Activated CD8-positive, alpha-beta T cell treated with anti-CD3 and anti-CD28 coated beads, Interleukin-2, amount 10 ng/mL, durations not matched to agents 7 days and 5 days (primary cell): Measurements from ENCODE around the gene SUGCT. TPM values are rescaled to one million over a fixed set of nuclear protein-coding genes. Genes with fewer than 3 reads are reported as not detected.

Source experiments
- ATAC-seq: fragments of 150-1000 bp; cut with Tn5 transposase; one replicate; pipeline ENCODE4 v1.10.0; 2021; ENCODE audit warnings: moderate library complexity
- CTCF ChIA-PET: fragments of 350-600 bp; sonication (Branson Sonifier 250); formaldehyde crosslinking; loops from one replicate; lab custom pipeline; 2021; ENCODE audit warnings: antibody characterized with exemption; lab: Charles Lee
- POLR2A ChIA-PET: fragments of 350-600 bp; sonication (Branson Sonifier 250); formaldehyde crosslinking; loops from one replicate; lab custom pipeline; 2021; ENCODE audit warnings: antibody characterized with exemption; lab: Charles Lee
- DNase-seq: peaks from one replicate; pipeline ENCODE4 v3.0.0-alpha.2; 2020
- H3K27ac Mint-ChIP-seq: one replicate; pipeline ENCODE4 v1.8.0; 2021; ENCODE audit warnings: mild to moderate bottlenecking, mixed read lengths
- H3K27me3 Mint-ChIP-seq: one replicate; pipeline ENCODE4 v1.8.0; 2021; ENCODE audit warnings: low read depth, mixed read lengths
- H3K36me3 Mint-ChIP-seq: one replicate; pipeline ENCODE4 v1.8.0; 2021; ENCODE audit warnings: low read depth, mixed read lengths
- H3K4me1 Mint-ChIP-seq: one replicate; pipeline ENCODE4 v1.8.0; 2021; ENCODE audit warnings: low read depth, mixed read lengths
- H3K4me3 Mint-ChIP-seq: one replicate; pipeline ENCODE4 v1.8.0; 2021; ENCODE audit warnings: mild to moderate bottlenecking, mixed read lengths
- H3K9me3 Mint-ChIP-seq: one replicate; pipeline ENCODE4 v1.8.0; 2022; ENCODE audit warnings: mixed read lengths; ENCODE audit not compliant: insufficient read depth
- total RNA-seq, 2 experiments: library from RNA; stranded (reverse); gene quantifications; one replicate each; pipeline ENCODE4 v1.2.3, GENCODE V29; 2021

The SUGCT gene
- total RNA-seq, 2 experiments from 2014 or later = 0.44 TPM; not detected in 1

DNA sequence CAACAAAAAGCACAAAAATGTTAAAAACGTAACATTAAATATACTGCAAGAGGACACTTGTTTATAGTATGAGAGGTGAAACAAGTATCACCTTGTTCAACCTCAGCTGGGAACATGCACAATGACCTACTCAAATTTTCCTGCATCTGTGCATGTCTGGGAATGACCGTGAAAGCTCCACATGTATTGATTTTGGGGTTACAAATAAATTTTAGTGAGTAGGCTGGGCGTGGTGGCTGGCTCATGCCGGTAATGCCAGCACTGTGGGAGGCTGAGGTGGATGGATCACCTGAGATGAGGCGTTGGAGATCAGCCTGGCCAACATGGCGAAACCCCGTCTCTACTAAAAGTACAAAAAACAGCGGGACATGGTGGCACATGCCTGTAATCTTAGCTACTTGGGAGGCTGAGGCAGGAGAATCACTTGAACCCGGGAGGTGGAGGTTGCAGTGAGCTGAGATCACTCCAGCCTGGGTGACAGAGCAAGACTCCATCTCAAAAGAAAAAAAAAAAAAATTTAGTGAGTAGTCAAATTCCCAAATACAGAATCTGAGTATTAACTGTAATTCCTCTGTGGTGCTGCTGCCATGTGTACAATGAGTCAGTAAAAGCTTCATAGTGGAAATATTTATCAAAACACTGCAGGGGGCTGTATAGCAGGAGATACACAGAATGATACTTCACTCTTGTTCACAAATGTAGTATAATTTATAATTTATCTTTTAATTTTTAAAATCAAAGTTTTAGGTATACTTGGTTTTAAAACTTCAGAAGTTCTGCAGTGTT lies 41.1 kb downstream of the SUGCT start:
- ATAC-seq (no peak), DNase-seq (no peak)
- Mint-ChIP-seq H3K27me3 (no peaks in the 10 kb centered on the region), H3K4me1 (no peaks in the 10 kb centered on the region), H3K9me3 (no peaks in the 10 kb centered on the region), H3K4me3 (no peak overlapping the region), H3K36me3 (no peaks in the 10 kb centered on the region), H3K27ac (no peak overlapping the region)
- POLR2A ChIA-PET = no interaction called here
- CTCF ChIA-PET = no interaction called here

GRCh38 chr7:40177071-40177470 lies 42.3 kb downstream of the SUGCT start:
- Mint-ChIP-seq H3K27ac (no peak overlapping the region), H3K9me3 (no peaks in the 10 kb centered on the region), H3K27me3 (no peaks in the 10 kb centered on the region), H3K4me3 (no peak overlapping the region), H3K36me3 (no peaks in the 10 kb centered on the region), H3K4me1 (no peaks in the 10 kb centered on the region)
- ChIA-PET POLR2A (no interaction called here), CTCF (no interaction called here)
- ATAC-seq (no peak), DNase-seq (no peak)

- Mint-ChIP-seq H3K27ac (no peak overlapping the region), H3K4me3 (no peak overlapping the region), H3K9me3 (peaks cover 4% of the 10 kb centered on the region), H3K27me3 (no peaks in the 10 kb centered on the region), H3K4me1 (no peaks in the 10 kb centered on the region), H3K36me3 (no peaks in the 10 kb centered on the region)
- ChIA-PET POLR2A (no interaction called here), CTCF (no interaction called here)
- ATAC-seq (no peak), DNase-seq (no peak)
Observed at GRCh38 chr7:40182452-40182851, 47.6 kb downstream of the SUGCT start.

DNA sequence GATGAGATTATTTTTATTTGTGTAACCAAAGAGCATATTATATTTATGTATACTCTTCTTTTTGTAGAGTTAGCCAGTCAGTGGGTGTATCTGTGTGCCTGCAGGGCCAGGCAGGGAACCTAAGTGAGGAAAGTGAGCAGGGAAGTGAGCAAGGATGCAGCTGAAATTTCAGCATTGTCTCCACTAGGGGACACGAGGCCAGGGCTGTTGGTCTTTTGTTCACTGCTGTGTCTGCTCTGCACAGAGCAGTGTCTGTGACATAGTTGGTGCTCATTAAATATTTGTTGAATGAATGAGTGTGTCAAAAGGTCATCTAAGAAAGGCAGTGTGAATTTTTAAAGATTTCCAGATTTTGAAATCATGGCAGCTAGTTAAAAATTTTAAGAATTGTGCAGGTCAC lies 51.8 kb downstream of the SUGCT start:
- ChIA-PET CTCF (no interaction called here), POLR2A (no interaction called here)
- Mint-ChIP-seq H3K9me3 (peaks cover 4% of the 10 kb centered on the region), H3K27me3 (no peaks in the 10 kb centered on the region), H3K27ac (no peak overlapping the region), H3K4me3 (no peak overlapping the region), H3K4me1 (no peaks in the 10 kb centered on the region), H3K36me3 (no peaks in the 10 kb centered on the region)
- DNase-seq = no peak
- ATAC-seq = no peak

GRCh38 chr7:40192036-40192435 lies 57.2 kb downstream of the SUGCT start:
- DNase-seq = no peak
- ChIA-PET CTCF (no interaction called here), POLR2A (no interaction called here)
- no peak overlapping the region for H3K4me3 Mint-ChIP-seq
- no peak overlapping the region for H3K27ac Mint-ChIP-seq
- H3K9me3 Mint-ChIP-seq = no peaks in the 10 kb centered on the region
- peaks cover 2% of the 10 kb centered on the region for H3K27me3 Mint-ChIP-seq
- no peaks in the 10 kb centered on the region for H3K4me1 Mint-ChIP-seq
- no peaks in the 10 kb centered on the region for H3K36me3 Mint-ChIP-seq
- no peak for ATAC-seq

- Mint-ChIP-seq H3K4me3 (no peak overlapping the region), H3K27ac (no peak overlapping the region), H3K27me3 (peaks cover 2% of the 10 kb centered on the region), H3K36me3 (no peaks in the 10 kb centered on the region), H3K4me1 (no peaks in the 10 kb centered on the region), H3K9me3 (no peaks in the 10 kb centered on the region)
- CTCF ChIA-PET = no interaction called here
- DNase-seq = no peak
- POLR2A ChIA-PET = no interaction called here
- no peak for ATAC-seq
Observed at GRCh38 chr7:40194745-40195144, 59.9 kb downstream of the SUGCT start.

DNA sequence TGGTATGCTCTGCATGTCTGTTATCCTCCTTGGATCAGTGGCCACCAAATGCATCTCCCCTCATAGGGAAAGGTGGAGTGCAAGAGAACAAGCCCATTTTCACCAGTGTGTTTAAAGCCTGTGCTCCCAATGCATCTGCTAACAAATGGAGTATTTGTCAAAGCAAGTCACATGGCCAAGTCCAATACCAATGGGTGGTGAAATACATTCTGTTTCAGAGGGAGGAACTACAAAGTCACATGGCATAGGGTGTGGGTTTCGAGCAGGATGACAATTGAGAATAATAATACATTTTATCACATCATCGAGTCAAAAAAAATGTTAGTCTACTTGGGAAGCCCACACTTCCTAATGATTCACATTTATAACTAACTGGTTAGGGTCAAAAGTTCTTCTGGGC lies 62.7 kb downstream of the SUGCT start:
- Mint-ChIP-seq H3K36me3 (no peaks in the 10 kb centered on the region), H3K4me3 (no peak overlapping the region), H3K9me3 (no peaks in the 10 kb centered on the region), H3K4me1 (no peaks in the 10 kb centered on the region), H3K27me3 (peaks cover 6% of the 10 kb centered on the region), H3K27ac (no peak overlapping the region)
- CTCF ChIA-PET = no interaction called here
- ATAC-seq (no peak), DNase-seq (no peak)
- POLR2A ChIA-PET = no interaction called here

GRCh38 chr7:40199076-40199802 lies 64.4 kb downstream of the SUGCT start:
- Mint-ChIP-seq H3K27ac (no peak overlapping the region), H3K4me3 (no peak overlapping the region), H3K9me3 (no peaks in the 10 kb centered on the region), H3K36me3 (no peaks in the 10 kb centered on the region), H3K4me1 (no peaks in the 10 kb centered on the region), H3K27me3 (peaks cover 6% of the 10 kb centered on the region)
- DNase-seq = no peak
- ChIA-PET CTCF (interaction anchor here (1.0 kb wide), 1 partner anchor 9 kb away, joined by 3 read pairs; no protein-coding TSS in a partner anchor), POLR2A (no interaction called here)
- no peak for ATAC-seq

GRCh38 chr7:40200791-40201190 lies 66.0 kb downstream of the SUGCT start:
- H3K27me3 Mint-ChIP-seq = peaks cover 6% of the 10 kb centered on the region
- no peak overlapping the region for H3K4me3 Mint-ChIP-seq
- ChIA-PET POLR2A (no interaction called here), CTCF (no interaction called here)
- H3K9me3 Mint-ChIP-seq = no peaks in the 10 kb centered on the region
- no peak overlapping the region for H3K27ac Mint-ChIP-seq
- H3K4me1 Mint-ChIP-seq = no peaks in the 10 kb centered on the region
- ATAC-seq (no peak), DNase-seq (no peak)
- no peaks in the 10 kb centered on the region for H3K36me3 Mint-ChIP-seq

DNA sequence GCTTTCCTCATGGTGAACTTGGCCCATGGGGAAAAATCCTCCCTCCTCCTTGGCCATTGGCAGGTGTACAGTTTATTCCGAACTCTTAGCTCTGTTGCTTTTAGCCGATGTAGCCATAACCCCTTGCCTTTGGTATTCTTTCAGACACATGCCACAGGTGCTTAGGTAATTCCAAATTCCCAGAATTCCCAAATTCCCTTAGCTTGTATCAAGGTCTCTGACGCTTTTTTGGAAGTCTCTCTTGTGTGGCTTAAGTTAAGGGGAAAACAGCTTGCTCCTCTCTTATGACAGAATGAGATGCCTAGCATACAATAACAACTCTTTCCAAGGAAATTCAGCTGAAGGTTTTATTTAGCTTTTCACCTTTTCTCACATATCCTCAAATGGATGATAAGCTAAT lies 68.0 kb downstream of the SUGCT start:
- POLR2A ChIA-PET = no interaction called here
- DNase-seq = no peak
- no peak for ATAC-seq
- Mint-ChIP-seq H3K9me3 (no peaks in the 10 kb centered on the region), H3K36me3 (no peaks in the 10 kb centered on the region), H3K27me3 (peaks cover 3% of the 10 kb centered on the region), H3K4me3 (no peak overlapping the region), H3K27ac (no peak overlapping the region), H3K4me1 (no peaks in the 10 kb centered on the region)
- CTCF ChIA-PET = no interaction called here

DNA sequence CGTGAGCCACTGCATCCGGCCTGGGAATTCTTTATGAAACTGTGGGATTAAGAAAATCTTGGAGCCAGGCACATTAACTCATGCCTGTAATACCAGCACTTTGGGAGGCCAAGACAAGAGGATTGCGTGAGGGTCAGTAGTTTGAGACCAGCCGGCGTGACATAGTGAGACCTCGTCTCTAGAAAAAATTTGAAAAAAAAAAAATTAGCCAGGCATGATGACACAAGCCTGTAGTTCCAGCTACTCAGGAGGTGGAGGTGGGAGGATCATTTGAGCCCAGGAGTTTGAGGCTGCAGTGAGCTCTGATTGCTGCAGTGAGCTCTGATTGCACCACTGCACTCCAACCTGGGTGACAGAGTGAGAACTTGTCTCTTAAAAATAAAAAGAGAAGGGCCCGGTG lies 69.8 kb downstream of the SUGCT start:
- H3K27ac Mint-ChIP-seq = no peak overlapping the region
- H3K27me3 Mint-ChIP-seq = peaks cover 3% of the 10 kb centered on the region
- DNase-seq = no peak
- H3K4me1 Mint-ChIP-seq = no peaks in the 10 kb centered on the region
- no peak overlapping the region for H3K4me3 Mint-ChIP-seq
- H3K9me3 Mint-ChIP-seq = no peaks in the 10 kb centered on the region
- ChIA-PET CTCF (no interaction called here), POLR2A (no interaction called here)
- no peaks in the 10 kb centered on the region for H3K36me3 Mint-ChIP-seq
- no peak for ATAC-seq

- ChIA-PET CTCF (interaction anchor here (0.7 kb wide), 1 partner anchor 312 kb away, joined by 3 read pairs; no protein-coding TSS in a partner anchor), POLR2A (no interaction called here)
- H3K9me3 Mint-ChIP-seq = no peaks in the 10 kb centered on the region
- H3K4me3 Mint-ChIP-seq = no peak overlapping the region
- H3K27me3 Mint-ChIP-seq = peaks cover 3% of the 10 kb centered on the region
- DNase-seq = no peak
- H3K4me1 Mint-ChIP-seq = no peaks in the 10 kb centered on the region
- no peak overlapping the region for H3K27ac Mint-ChIP-seq
- no peak for ATAC-seq
- no peaks in the 10 kb centered on the region for H3K36me3 Mint-ChIP-seq
Observed at GRCh38 chr7:40205992-40206391, 71.2 kb downstream of the SUGCT start.
